ENCODE measurements around the gene PLEKHA6.

GRCh38 chr1:204362984-204363334 lies 3.2 kb upstream of the PLEKHA6 start:
- TF ChIP-seq, protein P1, sequence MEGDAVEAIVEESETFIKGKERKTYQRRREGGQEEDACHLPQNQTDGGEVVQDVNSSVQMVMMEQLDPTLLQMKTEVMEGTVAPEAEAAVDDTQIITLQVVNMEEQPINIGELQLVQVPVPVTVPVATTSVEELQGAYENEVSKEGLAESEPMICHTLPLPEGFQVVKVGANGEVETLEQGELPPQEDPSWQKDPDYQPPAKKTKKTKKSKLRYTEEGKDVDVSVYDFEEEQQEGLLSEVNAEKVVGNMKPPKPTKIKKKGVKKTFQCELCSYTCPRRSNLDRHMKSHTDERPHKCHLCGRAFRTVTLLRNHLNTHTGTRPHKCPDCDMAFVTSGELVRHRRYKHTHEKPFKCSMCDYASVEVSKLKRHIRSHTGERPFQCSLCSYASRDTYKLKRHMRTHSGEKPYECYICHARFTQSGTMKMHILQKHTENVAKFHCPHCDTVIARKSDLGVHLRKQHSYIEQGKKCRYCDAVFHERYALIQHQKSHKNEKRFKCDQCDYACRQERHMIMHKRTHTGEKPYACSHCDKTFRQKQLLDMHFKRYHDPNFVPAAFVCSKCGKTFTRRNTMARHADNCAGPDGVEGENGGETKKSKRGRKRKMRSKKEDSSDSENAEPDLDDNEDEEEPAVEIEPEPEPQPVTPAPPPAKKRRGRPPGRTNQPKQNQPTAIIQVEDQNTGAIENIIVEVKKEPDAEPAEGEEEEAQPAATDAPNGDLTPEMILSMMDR (conservative IDR thresholded peaks at IDR 0.05): no peak
- no peak for TF ChIP-seq ZFX (IDR thresholded peaks at IDR 0.05)
